ENCODE results near the gene ANKFN1.

ANKFN1 gene

DNA sequence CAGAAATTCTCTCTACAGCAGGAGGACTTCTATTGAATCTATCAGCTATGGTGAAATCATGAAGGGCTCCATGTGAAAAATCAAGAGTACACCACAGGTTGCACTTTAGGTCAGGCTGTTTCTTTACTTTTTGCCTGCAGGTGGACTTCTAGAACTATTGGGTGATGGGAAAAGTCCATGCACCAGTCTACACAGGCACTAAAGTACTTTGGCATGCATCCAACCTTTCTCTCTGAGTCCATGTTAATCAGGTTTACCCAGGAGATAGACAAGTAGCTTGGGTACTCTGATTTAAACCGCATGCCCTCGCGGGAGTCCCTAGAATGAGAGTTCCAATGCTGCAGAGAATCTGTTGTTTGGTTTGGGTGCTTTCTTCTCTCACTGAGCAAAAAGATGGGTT, 9.1 kb upstream of the ANKFN1 start:
- no peak for DNase-seq

- no peak for DNase-seq
Observed at GRCh38 chr17:56146534-56146933, 6.7 kb upstream of the ANKFN1 start.

- DNase-seq = no peak
Observed at GRCh38 chr17:56148333-56148732, 4.9 kb upstream of the ANKFN1 start.

DNA sequence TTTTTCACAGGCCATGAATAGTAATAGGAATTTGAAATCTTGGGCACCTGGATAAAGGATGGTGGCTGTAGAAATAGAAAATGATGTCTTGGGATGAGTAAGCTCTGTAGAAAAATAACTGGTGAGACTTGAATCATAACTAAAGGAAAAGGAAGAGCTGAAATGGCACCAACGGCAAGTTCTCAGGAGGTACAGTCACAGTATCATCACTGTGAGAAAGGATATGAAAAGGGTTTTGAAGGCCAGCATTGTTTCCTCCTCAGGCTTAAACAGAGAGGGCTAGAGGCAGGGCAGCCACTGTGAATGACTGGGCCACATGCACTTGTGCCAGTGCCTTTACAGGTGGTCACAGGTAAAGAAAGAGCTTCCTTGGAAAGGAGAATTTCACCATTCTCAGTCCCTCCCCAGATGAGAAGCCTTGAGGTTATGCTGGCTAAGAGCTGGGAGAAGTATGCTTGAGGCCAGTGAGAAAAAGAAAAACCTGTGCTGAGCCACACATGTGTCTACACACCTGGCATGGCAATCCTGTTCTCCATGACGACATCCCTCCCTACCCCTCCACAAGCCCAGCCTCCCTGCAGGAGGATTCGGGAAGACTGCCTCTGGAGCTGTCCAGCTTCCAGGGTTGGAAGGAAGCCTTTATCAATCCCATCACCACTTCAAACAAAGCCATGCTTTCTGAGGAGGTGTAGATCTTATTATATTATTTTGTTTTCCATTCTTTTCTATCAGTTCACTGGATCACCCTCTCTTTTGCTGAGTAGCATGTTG, 3.8 kb upstream of the ANKFN1 start:
- no peak for DNase-seq

GRCh38 chr17:56150649-56151048, 2.6 kb upstream of the ANKFN1 start:
- DNase-seq = no peak

DNA sequence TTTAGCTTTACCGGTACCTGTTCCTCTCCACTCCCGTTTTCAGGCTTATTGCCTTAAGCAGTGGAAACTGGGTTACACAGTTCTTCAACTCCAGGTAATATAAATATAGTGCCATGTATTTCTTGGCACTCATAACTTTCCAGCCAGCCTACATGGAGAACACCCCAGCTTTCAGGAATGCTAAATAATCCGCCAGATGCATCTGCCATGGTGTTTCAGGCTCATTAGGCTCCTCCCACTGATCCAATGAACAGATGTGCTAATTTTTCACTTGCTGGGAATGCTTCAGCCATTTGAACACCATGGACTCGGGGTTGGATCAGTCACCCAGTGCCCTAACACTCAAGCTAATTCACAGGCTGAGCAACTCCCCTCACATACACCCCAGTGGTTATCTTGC, 4.6 kb downstream of the ANKFN1 start:
- no peak for DNase-seq

DNA sequence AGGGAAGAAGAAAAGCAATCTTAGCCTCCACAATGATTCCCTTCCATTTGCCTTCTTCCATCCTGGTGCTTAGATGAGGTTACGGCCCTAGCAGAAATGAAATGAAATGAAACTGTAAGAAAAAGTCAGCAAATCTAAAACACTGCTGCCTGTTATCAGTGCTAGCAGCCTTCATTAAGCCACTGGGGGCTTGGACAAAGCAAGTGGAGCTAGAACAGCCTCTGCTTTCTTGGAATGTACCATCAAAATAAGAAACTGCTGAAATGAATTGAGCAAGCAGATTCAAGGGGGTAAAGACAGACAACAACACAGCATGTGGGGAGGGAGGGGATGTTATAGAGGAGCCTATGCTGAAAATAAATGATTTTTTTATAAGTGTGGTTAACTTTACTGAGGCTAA, 5.1 kb downstream of the ANKFN1 start:
- no peak for DNase-seq

- no peak for DNase-seq
Observed at GRCh38 chr17:56158915-56159825, 5.9 kb downstream of the ANKFN1 start.

GRCh38 chr17:56159826-56160380, 6.6 kb downstream of the ANKFN1 start:
- no peak for DNase-seq

GRCh38 chr17:56160422-56160821, 7.1 kb downstream of the ANKFN1 start:
- no peak for DNase-seq

DNA sequence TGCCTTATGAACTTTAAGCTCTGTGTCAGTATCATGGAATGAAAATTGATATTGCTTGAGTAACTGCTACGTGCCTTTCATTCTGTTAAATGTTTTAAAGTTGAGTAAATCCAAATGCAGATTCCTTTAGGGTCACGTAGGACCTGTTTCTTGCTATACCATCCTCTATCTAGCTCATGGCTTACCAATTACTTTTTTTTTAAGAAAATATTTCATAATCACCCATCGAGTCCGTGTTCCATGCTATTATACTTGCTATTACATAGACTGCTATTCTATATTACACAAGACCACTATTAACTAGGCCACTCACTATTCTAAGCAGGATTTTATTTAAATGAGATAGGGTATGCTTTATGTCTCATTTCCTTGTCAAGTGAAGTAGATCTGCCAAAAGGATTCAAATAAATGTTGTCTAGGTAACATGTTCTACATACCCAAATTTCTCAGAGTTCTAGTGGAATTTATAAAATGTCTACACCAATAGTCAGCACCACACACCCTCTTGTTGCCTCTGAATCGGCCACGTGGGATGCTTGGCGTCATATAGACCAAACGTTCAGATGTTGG, 11.9 kb downstream of the ANKFN1 start:
- no peak for DNase-seq

DNA sequence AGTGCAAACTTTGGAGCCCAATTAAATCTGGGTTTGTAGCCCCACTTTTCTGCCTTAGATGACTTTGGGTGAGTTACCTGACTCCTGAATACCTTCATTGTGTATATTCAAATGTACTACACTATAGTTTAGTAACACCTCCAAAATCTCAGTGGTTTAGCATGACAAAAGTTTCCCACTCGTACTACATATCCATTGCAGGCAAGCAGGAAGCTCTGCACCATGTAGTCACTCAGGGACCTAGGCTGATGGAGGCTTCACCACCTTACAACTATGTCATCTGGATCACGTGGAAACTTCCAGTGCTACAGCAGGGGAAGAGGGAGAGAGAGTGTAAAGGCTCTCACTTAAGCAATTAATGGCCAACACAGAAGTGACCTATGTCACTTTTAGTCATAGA, 14.2 kb downstream of the ANKFN1 start:
- no peak for DNase-seq

DNA sequence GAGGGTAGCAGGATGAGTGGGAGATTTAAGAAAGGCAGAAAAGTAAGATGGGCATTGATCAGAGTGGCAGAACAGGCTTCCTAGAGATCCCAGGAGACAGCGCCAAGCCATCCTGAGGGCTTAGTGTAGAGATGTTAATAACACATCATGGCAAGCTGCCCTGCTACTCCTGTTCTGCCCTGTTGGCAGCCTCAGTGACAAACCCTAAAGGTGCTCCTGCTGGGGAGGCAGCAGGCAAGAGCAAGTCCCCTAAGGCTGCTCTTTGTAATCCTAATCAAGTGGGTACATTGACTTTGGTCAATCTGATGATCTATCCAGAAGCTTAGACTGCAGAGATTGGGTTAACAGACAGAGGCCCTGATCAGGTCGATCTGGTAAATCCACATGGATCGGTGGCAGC, 16.3 kb downstream of the ANKFN1 start:
- no peak for DNase-seq

GRCh38 chr17:56171186-56171959, 18.1 kb downstream of the ANKFN1 start:
- DNase-seq = no peak

- no peak for DNase-seq
Observed at GRCh38 chr17:56172517-56172982, 19.3 kb downstream of the ANKFN1 start.

GRCh38 chr17:56173026-56173425, 19.8 kb downstream of the ANKFN1 start:
- no peak for DNase-seq

DNA sequence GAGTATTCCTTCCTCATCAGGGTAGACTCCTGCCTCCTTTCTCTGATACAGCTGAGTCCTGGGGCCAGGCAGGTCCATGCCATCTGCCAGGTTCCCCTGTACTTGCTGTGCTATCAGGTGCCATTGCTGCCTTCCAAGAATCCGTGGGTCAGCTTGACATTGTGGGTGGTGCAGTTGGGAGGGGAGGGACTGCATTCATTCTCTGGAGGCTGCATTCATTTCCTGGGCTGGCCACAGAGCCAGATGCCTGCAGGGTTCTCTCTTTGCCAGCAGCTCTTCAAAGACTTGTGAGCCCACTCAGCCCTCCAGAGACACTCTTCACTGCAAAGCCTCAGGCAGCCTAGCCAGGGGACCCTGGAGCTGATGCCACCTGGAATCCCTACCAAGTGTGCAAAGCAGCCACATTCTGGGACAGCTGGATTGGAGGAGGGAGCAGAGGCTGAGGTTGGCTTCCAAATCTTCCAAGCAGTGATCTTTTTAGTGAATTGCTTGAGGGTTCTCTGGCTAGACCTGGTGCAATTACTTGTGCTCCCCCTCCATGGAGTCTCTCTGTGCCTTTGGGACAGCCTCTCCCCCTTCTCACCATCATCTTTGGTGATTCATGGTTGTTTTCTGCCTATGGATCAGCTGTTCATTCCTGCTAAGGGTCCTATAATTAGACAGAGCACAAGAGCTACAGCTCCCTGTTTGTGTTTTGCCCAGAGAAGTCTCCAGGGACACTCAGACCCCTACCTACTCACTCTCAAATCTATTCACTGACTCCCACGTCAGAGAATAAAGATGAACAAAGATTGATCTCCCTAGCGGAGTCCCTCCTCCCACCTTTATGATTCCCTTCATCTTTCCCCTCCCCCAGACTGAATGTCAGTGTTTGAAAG, 20.9 kb downstream of the ANKFN1 start:
- DNase-seq = no peak

DNA sequence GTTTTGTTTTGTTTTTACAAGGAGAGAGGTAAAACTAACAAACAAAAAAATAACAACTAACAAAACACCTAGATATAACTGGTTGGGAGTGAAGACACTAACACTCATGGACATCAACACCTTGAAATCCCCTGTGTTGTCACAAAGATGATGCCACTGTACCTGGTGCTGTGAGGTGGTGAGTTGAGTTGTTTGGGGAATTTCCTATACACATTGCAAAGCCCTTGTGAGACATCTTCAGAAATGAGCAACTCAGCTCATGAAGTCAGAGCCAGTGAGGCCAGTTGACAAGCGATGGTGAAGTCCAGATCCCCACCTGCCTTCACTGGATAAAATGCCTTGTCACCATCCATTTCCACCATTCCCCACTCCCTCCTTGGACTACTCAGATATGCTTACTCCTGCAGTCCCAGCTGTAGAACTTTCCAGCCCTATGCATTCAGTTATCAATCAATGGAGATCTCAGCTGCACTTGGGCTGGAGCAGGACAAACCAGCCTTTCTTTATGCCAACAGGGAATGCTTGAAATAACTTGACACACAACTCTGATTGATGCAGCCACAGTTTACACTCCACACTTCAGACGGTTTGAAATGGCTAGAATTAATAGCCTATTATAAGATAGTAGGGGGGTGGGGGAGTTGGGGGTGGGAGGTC, 22.2 kb downstream of the ANKFN1 start:
- DNase-seq = no peak

GRCh38 chr17:56176091-56176490, 22.8 kb downstream of the ANKFN1 start:
- DNase-seq = no peak

GRCh38 chr17:56177361-56177760, 24.1 kb downstream of the ANKFN1 start:
- no peak for DNase-seq

GRCh38 chr17:56178203-56178602, 24.9 kb downstream of the ANKFN1 start:
- no peak for DNase-seq
